HepG2 (cell line): ENCODE results near the gene FBXO7. TPM values are rescaled to one million over a fixed set of nuclear protein-coding genes. Genes with fewer than 3 reads are reported as not detected.

ENCODE experiments used
- ARNTL ChIP-seq: sonication (generic); formaldehyde crosslinking; IDR thresholded peaks from 2 replicates; pipeline ENCODE4 v1.4.0; 2020; ENCODE audit warnings: mild to moderate bottlenecking, missing genetic modification reagents
- ATAD3A ChIP-seq: sonication (generic); formaldehyde crosslinking; IDR thresholded peaks from 2 replicates; pipeline ENCODE4 v1.4.0; 2020; ENCODE audit warnings: missing genetic modification reagents
- FOXO1 ChIP-seq: sonication (generic); formaldehyde crosslinking; IDR thresholded peaks from 2 replicates; pipeline ENCODE4 v1.4.0; 2020; ENCODE audit warnings: missing genetic modification reagents
- PRMT3 ChIP-seq: sonication (generic); formaldehyde crosslinking; IDR thresholded peaks from 2 replicates; pipeline ENCODE4 v1.8.1; 2022; ENCODE audit warnings: low read depth, mild to moderate bottlenecking, moderate library complexity, missing genetic modification reagents, borderline replicate concordance
- SOX13 ChIP-seq, 3 experiments: fragments of 450-650 bp in 1 of 3; sonication (generic) in 1 of 3; formaldehyde crosslinking in 1 of 3; IDR thresholded peaks in 2 of 3; conservative IDR thresholded peaks in 1 of 3; 2 replicates each; pipeline versions ENCODE4 v1.5.0 to v1.6.1; 2016 to 2020; ENCODE audit warnings: antibody characterized with exemption in 1 of 3, mild to moderate bottlenecking in 1 of 3, missing compliant biosample characterization in 1 of 3, missing genetic modification reagents in 1 of 3, moderate library complexity in 1 of 3
- SOX6 ChIP-seq, 2 experiments: fragments of 450-650 bp in 1 of 2; sonication (generic) in 1 of 2; formaldehyde crosslinking in 1 of 2; IDR thresholded peaks; 2 replicates each; pipeline versions ENCODE4 v1.4.0 to v1.6.1; 2017 to 2020; ENCODE audit warnings: antibody characterized with exemption in 1 of 2, mild to moderate bottlenecking in 1 of 2, missing genetic modification reagents in 1 of 2
- ZFX ChIP-seq: sonication (generic); formaldehyde crosslinking; IDR thresholded peaks from 2 replicates; pipeline ENCODE4 v1.4.0; 2020; ENCODE audit warnings: mild to moderate bottlenecking, low read depth, missing genetic modification reagents, moderate library complexity
- ZNF205 ChIP-seq: IDR thresholded peaks from 2 replicates; pipeline ENCODE4 v1.6.1; 2018; ENCODE audit warnings: missing biosample characterization, missing genetic modification reagents
- ZNF547 ChIP-seq: sonication (generic); formaldehyde crosslinking; IDR thresholded peaks from 2 replicates; pipeline ENCODE4 v1.5.1; 2020; ENCODE audit warnings: mild to moderate bottlenecking, missing genetic modification reagents
- ZNF564 ChIP-seq: sonication (generic); formaldehyde crosslinking; IDR thresholded peaks from 2 replicates; pipeline ENCODE4 v1.8.1; 2023; ENCODE audit warnings: mild to moderate bottlenecking, missing genetic modification reagents
- ZSCAN21 ChIP-seq: sonication (generic); formaldehyde crosslinking; IDR thresholded peaks from 2 replicates; pipeline ENCODE4 v1.8.0; 2022; ENCODE audit warnings: mild to moderate bottlenecking, missing genetic modification reagents, moderate library complexity, borderline replicate concordance
- polyA plus RNA-seq, 8 experiments: library from polyadenylated mRNA; depleted of rRNA in 3 of 8; stranded (reverse) in 7 of 8; unstranded in 1 of 8; fragments of >200 nt; fragmentation: Illumina TruSeq in 4 of 8; extraction: Trizol in 4 of 8; gene quantifications; 2 replicates each; pipeline versions ENCODE4 v1.2.1 to v1.2.3, GENCODE V29; 2011 to 2016; ENCODE audit warnings: low read depth in 4 of 8, missing spikeins in 1 of 8, mixed read lengths in 1 of 8; ENCODE audit not compliant: insufficient read depth in 1 of 8
- total RNA-seq, 5 experiments: library from RNA; depleted of rRNA; stranded (reverse); fragments of >200 nt; fragmentation: Illumina TruSeq; extraction: Trizol; gene quantifications; 2 replicates each; pipeline ENCODE4 v1.2.3, GENCODE V29; 2016; ENCODE audit warnings: low read depth in 1 of 5
- TF ChIP-seq, protein P1 (sequence below): IDR thresholded peaks from 2 replicates; pipeline ENCODE4 v1.4.0; 2020; ENCODE audit warnings: mild to moderate bottlenecking, missing genetic modification reagents
- TF ChIP-seq, protein P2 (sequence below): sonication (generic); formaldehyde crosslinking; IDR thresholded peaks from 2 replicates; pipeline ENCODE4 v1.4.0; 2020; ENCODE audit warnings: missing genetic modification reagents
- TF ChIP-seq, protein P3 (sequence below): sonication (generic); formaldehyde crosslinking; IDR thresholded peaks from 2 replicates; pipeline ENCODE4 v1.5.0; 2020; ENCODE audit warnings: missing genetic modification reagents
- TF ChIP-seq, protein P4 (sequence below): sonication (generic); formaldehyde crosslinking; conservative IDR thresholded peaks from 2 replicates; pipeline ENCODE4 v1.4.0; 2020; ENCODE audit warnings: mild to moderate bottlenecking, missing genetic modification reagents, moderate library complexity

FBXO7 gene
- total and polyA plus RNA-seq, 2 of the 13 experiments (the other 11 are each of a cell fraction or from before 2014, with no cell fraction given), result 105 to 172 TPM

DNA sequence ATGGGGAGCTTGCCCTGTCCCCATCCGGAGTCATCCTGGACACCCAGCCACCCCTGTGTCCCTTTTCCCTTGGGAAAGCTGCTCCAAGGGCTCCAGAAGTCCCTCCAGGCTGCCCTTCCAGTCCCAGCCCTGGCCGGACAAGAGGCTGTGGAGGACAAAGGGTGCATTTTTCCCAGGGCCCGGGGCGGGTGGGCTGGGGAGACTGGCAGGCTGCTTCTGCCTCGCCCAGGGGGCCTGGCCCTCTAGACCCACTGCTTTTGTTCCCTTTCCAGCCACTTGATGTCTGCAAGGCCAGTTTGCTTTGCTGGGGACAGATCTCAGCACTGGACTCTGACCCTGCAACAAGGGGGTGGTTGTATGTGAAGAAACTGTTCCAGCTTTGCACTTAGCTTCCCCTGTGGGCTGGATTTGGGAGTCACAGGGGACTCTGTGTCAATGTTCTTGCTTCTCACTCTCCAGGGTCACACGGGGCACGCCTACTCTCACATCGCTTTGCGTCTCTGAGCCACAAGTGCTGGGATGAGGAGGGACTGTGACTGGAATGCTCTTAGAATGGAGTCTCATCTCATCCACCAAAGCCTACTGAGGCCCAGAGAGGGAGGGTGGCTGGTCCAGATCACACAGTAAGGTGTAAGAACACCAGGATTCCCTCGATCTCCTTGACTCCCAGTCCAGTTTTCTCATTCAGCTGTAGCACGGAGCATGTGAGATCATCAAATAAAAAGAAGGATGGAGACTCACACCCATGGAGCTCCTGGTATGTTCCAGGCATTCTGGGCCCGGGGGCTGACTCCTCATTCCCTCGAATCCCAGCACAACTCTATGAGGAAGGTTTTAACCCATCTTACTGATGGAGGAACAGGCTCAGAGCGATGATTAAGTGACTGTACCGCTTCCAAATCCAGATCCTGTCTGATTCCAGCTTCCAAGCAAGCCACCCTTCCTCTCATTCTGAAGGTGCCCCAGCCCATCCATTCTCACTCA lies 59.9 kb downstream of the FBXO7 start (continued):
- TF ChIP-seq, protein P1, sequence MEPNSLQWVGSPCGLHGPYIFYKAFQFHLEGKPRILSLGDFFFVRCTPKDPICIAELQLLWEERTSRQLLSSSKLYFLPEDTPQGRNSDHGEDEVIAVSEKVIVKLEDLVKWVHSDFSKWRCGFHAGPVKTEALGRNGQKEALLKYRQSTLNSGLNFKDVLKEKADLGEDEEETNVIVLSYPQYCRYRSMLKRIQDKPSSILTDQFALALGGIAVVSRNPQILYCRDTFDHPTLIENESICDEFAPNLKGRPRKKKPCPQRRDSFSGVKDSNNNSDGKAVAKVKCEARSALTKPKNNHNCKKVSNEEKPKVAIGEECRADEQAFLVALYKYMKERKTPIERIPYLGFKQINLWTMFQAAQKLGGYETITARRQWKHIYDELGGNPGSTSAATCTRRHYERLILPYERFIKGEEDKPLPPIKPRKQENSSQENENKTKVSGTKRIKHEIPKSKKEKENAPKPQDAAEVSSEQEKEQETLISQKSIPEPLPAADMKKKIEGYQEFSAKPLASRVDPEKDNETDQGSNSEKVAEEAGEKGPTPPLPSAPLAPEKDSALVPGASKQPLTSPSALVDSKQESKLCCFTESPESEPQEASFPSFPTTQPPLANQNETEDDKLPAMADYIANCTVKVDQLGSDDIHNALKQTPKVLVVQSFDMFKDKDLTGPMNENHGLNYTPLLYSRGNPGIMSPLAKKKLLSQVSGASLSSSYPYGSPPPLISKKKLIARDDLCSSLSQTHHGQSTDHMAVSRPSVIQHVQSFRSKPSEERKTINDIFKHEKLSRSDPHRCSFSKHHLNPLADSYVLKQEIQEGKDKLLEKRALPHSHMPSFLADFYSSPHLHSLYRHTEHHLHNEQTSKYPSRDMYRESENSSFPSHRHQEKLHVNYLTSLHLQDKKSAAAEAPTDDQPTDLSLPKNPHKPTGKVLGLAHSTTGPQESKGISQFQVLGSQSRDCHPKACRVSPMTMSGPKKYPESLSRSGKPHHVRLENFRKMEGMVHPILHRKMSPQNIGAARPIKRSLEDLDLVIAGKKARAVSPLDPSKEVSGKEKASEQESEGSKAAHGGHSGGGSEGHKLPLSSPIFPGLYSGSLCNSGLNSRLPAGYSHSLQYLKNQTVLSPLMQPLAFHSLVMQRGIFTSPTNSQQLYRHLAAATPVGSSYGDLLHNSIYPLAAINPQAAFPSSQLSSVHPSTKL (CRISPR knock-in tag), result peak; percentile 63; the same call in 1 of the 2 replicates
- TF ChIP-seq, protein P2, sequence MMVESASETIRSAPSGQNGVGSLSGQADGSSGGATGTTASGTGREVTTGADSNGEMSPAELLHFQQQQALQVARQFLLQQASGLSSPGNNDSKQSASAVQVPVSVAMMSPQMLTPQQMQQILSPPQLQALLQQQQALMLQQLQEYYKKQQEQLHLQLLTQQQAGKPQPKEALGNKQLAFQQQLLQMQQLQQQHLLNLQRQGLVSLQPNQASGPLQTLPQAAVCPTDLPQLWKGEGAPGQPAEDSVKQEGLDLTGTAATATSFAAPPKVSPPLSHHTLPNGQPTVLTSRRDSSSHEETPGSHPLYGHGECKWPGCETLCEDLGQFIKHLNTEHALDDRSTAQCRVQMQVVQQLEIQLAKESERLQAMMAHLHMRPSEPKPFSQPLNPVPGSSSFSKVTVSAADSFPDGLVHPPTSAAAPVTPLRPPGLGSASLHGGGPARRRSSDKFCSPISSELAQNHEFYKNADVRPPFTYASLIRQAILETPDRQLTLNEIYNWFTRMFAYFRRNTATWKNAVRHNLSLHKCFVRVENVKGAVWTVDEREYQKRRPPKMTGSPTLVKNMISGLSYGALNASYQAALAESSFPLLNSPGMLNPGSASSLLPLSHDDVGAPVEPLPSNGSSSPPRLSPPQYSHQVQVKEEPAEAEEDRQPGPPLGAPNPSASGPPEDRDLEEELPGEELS, result peak; percentile 55; the same call in 1 of the 2 replicates
- TF ChIP-seq SOX6 (IDR thresholded peaks at IDR 0.05) (no peak), SOX6 (CRISPR knock-in tag; IDR thresholded peaks at IDR 0.05) (peak; percentile 77), ARNTL (0 out of 2 replicates have a peak, but pooled peaks have one; percentile 22), ZNF564 (CRISPR knock-in tag) (peak; percentile 64; the same call in 1 of the 2 replicates), FOXO1 (peak; percentile 27; the same call in 1 of the 2 replicates), PRMT3 (CRISPR knock-in tag) (no peak), ZSCAN21 (CRISPR knock-in tag) (0 out of 2 replicates have a peak, but pooled peaks have one; percentile 14), ZNF205 (CRISPR knock-in tag) (0 out of 2 replicates have a peak, but pooled peaks have one; percentile 20), ZFX (CRISPR knock-in tag) (peak; percentile 20; the same call in 1 of the 2 replicates), ATAD3A (CRISPR knock-in tag) (no peak), SOX13 (IDR thresholded peaks at IDR 0.05) (no peak), SOX13 (CRISPR knock-in tag; conservative IDR thresholded peaks at IDR 0.05 in 1 of 2, IDR thresholded peaks at IDR 0.05 in 1 of 2) (peak in 1 of 2 experiments; percentile 70; a peak in 2 of 4 replicates), ZNF547 (CRISPR knock-in tag) (no peak)
- TF ChIP-seq, protein P3, sequence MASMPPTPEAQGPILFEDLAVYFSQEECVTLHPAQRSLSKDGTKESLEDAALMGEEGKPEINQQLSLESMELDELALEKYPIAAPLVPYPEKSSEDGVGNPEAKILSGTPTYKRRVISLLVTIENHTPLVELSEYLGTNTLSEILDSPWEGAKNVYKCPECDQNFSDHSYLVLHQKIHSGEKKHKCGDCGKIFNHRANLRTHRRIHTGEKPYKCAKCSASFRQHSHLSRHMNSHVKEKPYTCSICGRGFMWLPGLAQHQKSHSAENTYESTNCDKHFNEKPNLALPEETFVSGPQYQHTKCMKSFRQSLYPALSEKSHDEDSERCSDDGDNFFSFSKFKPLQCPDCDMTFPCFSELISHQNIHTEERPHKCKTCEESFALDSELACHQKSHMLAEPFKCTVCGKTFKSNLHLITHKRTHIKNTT (CRISPR knock-in tag), result no peak
- TF ChIP-seq, protein P4, sequence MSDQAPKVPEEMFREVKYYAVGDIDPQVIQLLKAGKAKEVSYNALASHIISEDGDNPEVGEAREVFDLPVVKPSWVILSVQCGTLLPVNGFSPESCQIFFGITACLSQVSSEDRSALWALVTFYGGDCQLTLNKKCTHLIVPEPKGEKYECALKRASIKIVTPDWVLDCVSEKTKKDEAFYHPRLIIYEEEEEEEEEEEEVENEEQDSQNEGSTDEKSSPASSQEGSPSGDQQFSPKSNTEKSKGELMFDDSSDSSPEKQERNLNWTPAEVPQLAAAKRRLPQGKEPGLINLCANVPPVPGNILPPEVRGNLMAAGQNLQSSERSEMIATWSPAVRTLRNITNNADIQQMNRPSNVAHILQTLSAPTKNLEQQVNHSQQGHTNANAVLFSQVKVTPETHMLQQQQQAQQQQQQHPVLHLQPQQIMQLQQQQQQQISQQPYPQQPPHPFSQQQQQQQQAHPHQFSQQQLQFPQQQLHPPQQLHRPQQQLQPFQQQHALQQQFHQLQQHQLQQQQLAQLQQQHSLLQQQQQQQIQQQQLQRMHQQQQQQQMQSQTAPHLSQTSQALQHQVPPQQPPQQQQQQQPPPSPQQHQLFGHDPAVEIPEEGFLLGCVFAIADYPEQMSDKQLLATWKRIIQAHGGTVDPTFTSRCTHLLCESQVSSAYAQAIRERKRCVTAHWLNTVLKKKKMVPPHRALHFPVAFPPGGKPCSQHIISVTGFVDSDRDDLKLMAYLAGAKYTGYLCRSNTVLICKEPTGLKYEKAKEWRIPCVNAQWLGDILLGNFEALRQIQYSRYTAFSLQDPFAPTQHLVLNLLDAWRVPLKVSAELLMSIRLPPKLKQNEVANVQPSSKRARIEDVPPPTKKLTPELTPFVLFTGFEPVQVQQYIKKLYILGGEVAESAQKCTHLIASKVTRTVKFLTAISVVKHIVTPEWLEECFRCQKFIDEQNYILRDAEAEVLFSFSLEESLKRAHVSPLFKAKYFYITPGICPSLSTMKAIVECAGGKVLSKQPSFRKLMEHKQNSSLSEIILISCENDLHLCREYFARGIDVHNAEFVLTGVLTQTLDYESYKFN (CRISPR knock-in tag), result peak; percentile 79
